Suprapubic skin (tissue), 3 donors: ENCODE measurements around the gene IFNA5.

Experiments used
- POLR2A ChIP-seq, 2 donors: fragments of 450-650 bp; IDR thresholded peaks; one replicate each; pipeline ENCODE4 v1.6.1; 2017; ENCODE audit warnings: antibody characterized with exemption in 2 of 2, mild to moderate bottlenecking in 2 of 2, moderate library complexity in 2 of 2
- TF ChIP-seq, protein P1 (sequence below), 2 donors: fragments of 200-600 bp in 1 of 2; fragments of 450-650 bp in 1 of 2; sonication (generic) in 1 of 2; IDR thresholded peaks; one replicate each; pipeline ENCODE4 v1.5.1; 2016 to 2019; ENCODE audit warnings: antibody characterized with exemption in 2 of 2, mild to moderate bottlenecking in 1 of 2, moderate library complexity in 1 of 2

GRCh38 chr9:21316032-21316842 lies 11.1 kb upstream of the IFNA5 start:
- TF ChIP-seq, protein P1, sequence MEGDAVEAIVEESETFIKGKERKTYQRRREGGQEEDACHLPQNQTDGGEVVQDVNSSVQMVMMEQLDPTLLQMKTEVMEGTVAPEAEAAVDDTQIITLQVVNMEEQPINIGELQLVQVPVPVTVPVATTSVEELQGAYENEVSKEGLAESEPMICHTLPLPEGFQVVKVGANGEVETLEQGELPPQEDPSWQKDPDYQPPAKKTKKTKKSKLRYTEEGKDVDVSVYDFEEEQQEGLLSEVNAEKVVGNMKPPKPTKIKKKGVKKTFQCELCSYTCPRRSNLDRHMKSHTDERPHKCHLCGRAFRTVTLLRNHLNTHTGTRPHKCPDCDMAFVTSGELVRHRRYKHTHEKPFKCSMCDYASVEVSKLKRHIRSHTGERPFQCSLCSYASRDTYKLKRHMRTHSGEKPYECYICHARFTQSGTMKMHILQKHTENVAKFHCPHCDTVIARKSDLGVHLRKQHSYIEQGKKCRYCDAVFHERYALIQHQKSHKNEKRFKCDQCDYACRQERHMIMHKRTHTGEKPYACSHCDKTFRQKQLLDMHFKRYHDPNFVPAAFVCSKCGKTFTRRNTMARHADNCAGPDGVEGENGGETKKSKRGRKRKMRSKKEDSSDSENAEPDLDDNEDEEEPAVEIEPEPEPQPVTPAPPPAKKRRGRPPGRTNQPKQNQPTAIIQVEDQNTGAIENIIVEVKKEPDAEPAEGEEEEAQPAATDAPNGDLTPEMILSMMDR (IDR thresholded peaks at IDR 0.05), result no peak
- TF ChIP-seq POLR2A (IDR thresholded peaks at IDR 0.05), result no peak
